ENCODE data around the gene TMEM187. TPM values are rescaled to one million over a fixed set of nuclear protein-coding genes. Genes with fewer than 3 reads are reported as not detected.

TMEM187 gene
- total RNA-seq, 1 experiment from 2014 or later, result 9.4 TPM

DNA sequence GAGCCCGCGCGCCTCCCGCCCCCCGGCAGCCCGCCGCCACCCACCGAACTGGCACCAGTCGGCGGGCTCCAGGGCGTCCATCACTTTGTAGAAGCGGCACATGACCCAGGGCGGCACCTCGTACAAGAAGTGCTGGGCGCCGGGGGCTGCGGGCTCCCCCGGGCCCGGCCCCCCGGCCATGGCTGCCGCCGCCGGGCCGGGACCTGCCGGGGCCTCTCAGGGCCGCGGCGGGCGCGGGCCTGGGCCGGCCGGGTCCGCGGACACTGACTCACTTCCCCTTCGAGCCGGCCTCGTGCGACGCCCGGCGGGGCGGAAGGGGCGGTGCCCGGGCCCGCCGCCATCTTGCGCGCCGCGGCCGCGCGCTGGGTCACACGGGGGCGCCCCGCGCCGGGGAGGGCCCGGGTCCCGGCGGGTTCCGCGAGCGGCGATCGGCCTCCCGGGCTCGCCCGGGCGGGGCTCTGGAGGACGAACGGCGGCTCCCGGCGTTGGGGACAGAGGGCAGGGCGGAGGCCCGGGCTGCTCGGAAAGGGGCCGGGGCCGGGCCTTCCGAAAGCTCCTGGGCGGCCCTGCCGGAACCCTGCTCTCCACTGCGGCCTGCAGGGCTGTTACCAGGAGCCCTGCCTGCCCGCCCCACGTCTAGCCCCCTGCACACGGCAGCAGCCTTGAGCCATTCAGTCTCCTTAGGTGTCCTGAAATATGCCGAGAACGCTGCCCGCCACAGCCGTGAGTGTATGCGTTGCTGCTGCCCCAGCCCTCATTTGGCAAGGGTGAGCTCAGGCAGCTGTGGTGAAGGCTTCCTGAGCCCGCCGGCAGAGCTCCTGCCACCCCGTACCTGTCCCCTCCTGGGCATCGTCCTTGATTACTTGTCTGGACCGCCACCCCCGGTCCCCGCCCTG is 47.3 kb downstream of the TMEM187 start, which contains the start of gene IRAK1:
Gene IRAK1, minus strand, starts transcription at position 270 of the 896 bp plus-strand sequence. Its CDS starts 90 bp downstream, at position 180.
- H3K4me3 Mint-ChIP-seq (ENCODE audit: low read depth, unreplicated experiment), result peak within 1 kb of the TSS; percentile 84
- TF ChIP-seq, protein P1, sequence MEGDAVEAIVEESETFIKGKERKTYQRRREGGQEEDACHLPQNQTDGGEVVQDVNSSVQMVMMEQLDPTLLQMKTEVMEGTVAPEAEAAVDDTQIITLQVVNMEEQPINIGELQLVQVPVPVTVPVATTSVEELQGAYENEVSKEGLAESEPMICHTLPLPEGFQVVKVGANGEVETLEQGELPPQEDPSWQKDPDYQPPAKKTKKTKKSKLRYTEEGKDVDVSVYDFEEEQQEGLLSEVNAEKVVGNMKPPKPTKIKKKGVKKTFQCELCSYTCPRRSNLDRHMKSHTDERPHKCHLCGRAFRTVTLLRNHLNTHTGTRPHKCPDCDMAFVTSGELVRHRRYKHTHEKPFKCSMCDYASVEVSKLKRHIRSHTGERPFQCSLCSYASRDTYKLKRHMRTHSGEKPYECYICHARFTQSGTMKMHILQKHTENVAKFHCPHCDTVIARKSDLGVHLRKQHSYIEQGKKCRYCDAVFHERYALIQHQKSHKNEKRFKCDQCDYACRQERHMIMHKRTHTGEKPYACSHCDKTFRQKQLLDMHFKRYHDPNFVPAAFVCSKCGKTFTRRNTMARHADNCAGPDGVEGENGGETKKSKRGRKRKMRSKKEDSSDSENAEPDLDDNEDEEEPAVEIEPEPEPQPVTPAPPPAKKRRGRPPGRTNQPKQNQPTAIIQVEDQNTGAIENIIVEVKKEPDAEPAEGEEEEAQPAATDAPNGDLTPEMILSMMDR (IDR thresholded peaks at IDR 0.05; ENCODE audit: unreplicated experiment), result no peak
- H3K4me1 Mint-ChIP-seq (ENCODE audit: low read depth, unreplicated experiment), result no peaks in the 10 kb centered on the region
- peak; percentile 76 for DNase-seq
- CTCF ChIA-PET, result no interaction called here
- H3K27ac Mint-ChIP-seq (ENCODE audit: unreplicated experiment), result peak within 1 kb of the TSS; percentile 96
- H3K9me3 Mint-ChIP-seq (ENCODE audit: low read depth, unreplicated experiment), result no peaks in the 10 kb centered on the region
- H3K36me3 Mint-ChIP-seq (ENCODE audit: insufficient read depth, unreplicated experiment), result peaks cover 47% of the 10 kb centered on the region
- no peaks in the 10 kb centered on the region for H3K27me3 Mint-ChIP-seq (ENCODE audit: unreplicated experiment)
- intact Hi-C loops (cut with micrococcal nuclease; ENCODE audit: unreplicated experiment), result no loop called here
- BruUV-seq (replicated peaks), result TSS peak; percentile 87

DNA sequence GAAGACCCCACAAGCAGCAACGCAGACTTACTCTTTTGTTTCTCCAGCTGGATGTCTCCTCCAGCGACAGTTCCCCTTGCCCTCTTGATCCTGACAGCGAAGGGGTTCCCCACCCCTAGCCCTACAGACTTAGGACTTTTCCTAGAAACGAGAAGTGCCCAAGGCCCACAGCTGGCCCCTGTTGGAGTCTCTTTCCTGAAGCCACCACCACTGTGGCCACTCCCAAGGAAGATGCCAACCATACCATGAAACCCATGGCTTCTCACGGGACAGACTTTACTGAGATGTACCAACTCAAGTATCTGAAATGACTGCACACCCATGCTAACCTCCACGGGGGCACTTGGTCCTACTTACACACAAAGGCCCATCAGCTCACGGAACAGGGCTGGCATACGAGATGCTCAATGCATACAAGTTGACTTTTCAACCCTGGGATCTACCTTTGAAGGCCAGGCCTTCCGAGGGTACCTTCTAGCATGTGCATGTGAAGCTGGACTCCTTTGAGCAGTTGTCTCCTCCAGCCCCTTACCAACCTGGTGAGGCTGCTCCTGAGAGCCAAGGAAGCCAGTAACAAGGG is 48.1 kb downstream of the TMEM187 start:
- CTCF ChIA-PET, result no interaction called here
- DNase-seq, result no peak
- Mint-ChIP-seq H3K36me3 (ENCODE audit: insufficient read depth, unreplicated experiment) (peaks cover 42% of the 10 kb centered on the region), H3K9me3 (ENCODE audit: low read depth, unreplicated experiment) (no peaks in the 10 kb centered on the region), H3K4me1 (ENCODE audit: low read depth, unreplicated experiment) (no peaks in the 10 kb centered on the region), H3K27ac (ENCODE audit: unreplicated experiment) (peak overlapping the region; percentile 96), H3K27me3 (ENCODE audit: unreplicated experiment) (no peaks in the 10 kb centered on the region), H3K4me3 (ENCODE audit: low read depth, unreplicated experiment) (peak overlapping the region; percentile 84)
- TF ChIP-seq, protein P1 (IDR thresholded peaks at IDR 0.05; ENCODE audit: unreplicated experiment), result no peak
- intact Hi-C loops (cut with micrococcal nuclease; ENCODE audit: unreplicated experiment), result no loop called here
- no TSS peak for BruUV-seq (replicated peaks)

DNA sequence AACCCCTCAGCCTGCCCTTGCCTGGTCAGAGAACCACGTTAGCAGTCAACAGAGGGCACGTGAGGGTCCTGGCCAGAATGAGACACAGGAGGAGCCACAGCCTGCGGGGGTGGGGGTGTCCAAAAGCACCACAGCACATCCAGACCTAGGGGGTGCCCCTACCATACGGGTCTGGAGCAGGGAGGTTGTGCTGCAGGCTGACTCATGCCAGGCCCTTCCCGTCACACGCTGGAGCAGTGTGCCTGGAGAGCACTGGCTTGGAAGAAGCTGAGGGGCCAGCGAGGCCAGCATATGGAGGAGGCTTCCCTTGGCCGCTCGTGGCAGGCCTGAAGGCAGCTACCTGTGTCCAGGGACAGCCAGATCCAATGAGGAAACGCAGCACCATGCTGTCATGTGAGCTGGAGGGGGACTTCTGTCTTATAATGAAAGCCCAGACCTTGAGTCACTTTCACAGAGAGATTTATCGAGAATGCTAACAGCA is 48.6 kb downstream of the TMEM187 start:
- no peak for DNase-seq
- H3K36me3 Mint-ChIP-seq (ENCODE audit: insufficient read depth, unreplicated experiment), result peaks cover 42% of the 10 kb centered on the region
- no peaks in the 10 kb centered on the region for H3K9me3 Mint-ChIP-seq (ENCODE audit: low read depth, unreplicated experiment)
- H3K4me3 Mint-ChIP-seq (ENCODE audit: low read depth, unreplicated experiment), result no peak overlapping the region
- no peak overlapping the region for H3K27ac Mint-ChIP-seq (ENCODE audit: unreplicated experiment)
- H3K27me3 Mint-ChIP-seq (ENCODE audit: unreplicated experiment), result no peaks in the 10 kb centered on the region
- TF ChIP-seq, protein P1 (IDR thresholded peaks at IDR 0.05; ENCODE audit: unreplicated experiment), result no peak
- CTCF ChIA-PET, result no interaction called here
- H3K4me1 Mint-ChIP-seq (ENCODE audit: low read depth, unreplicated experiment), result no peaks in the 10 kb centered on the region
- intact Hi-C loops (cut with micrococcal nuclease; ENCODE audit: unreplicated experiment), result no loop called here
- no TSS peak for BruUV-seq (replicated peaks)

DNA sequence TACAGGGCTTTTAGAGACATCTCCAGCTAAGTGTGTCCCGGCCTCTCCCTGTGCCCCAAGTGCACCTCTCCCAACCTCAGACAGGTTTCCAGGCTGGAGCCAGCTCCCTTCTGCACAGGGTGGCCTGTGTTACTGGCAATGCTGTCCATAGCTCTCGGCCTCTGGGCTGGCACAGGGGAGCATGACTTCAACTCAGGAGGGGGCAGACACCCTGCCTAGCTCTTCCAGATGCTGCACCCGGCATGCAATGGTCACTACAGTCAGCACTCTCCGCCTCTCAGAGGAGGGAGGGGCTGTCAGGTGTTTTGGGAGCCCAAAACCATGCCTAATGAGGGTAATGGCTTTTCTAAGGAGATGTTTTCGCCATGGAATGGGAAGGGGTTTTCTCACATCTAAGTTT is 49.6 kb downstream of the TMEM187 start:
- no peak overlapping the region for H3K4me3 Mint-ChIP-seq (ENCODE audit: low read depth, unreplicated experiment)
- H3K36me3 Mint-ChIP-seq (ENCODE audit: insufficient read depth, unreplicated experiment), result peaks cover 47% of the 10 kb centered on the region
- no TSS peak for BruUV-seq (replicated peaks)
- H3K27me3 Mint-ChIP-seq (ENCODE audit: unreplicated experiment), result no peaks in the 10 kb centered on the region
- no peaks in the 10 kb centered on the region for H3K9me3 Mint-ChIP-seq (ENCODE audit: low read depth, unreplicated experiment)
- DNase-seq, result no peak
- no peaks in the 10 kb centered on the region for H3K4me1 Mint-ChIP-seq (ENCODE audit: low read depth, unreplicated experiment)
- intact Hi-C loops (cut with micrococcal nuclease; ENCODE audit: unreplicated experiment), result no loop called here
- no peak overlapping the region for H3K27ac Mint-ChIP-seq (ENCODE audit: unreplicated experiment)
- CTCF ChIA-PET, result no interaction called here
- TF ChIP-seq, protein P1 (IDR thresholded peaks at IDR 0.05; ENCODE audit: unreplicated experiment), result no peak
